GM21576 (cell line): ENCODE data around the gene CFP.
A peak's percentile ranks its signal among the peaks of the same experiment; 100 is the strongest.
"Not testable (repeated sequence)": the region's sequence is repeated elsewhere in the genome, so short reads cannot be mapped to it uniquely, and the experiment has no call there.

Experiments used
- ATAC-seq: cut with Tn5 transposase; IDR thresholded peaks from one replicate; pipeline ENCODE4 v1.9.1; 2021; ENCODE audit warnings: mild to moderate bottlenecking, moderate library complexity; ENCODE audit not compliant: unreplicated experiment

Gene CFP

GRCh38 chrX:47629419-47630200 lies at the start of gene CFP:
Gene CFP, minus strand, starts transcription at chrX:47629930. Its CDS starts 86 bp downstream, at chrX:47629844.
- no peak for ATAC-seq

- ATAC-seq: not testable (repeated sequence)
Measured at GRCh38 chrX:47675959-47676859, 46.5 kb upstream of the CFP start.

GRCh38 chrX:47674776-47675175 lies 45.0 kb upstream of the CFP start:
- ATAC-seq: no peak

GRCh38 chrX:47665797-47666196 lies 36.1 kb upstream of the CFP start:
- not testable (repeated sequence) for ATAC-seq

GRCh38 chrX:47664737-47665136 lies 35.0 kb upstream of the CFP start:
- ATAC-seq: no peak

- no peak for ATAC-seq
Measured at GRCh38 chrX:47662144-47662657, 32.5 kb upstream of the CFP start.

GRCh38 chrX:47661539-47661938 lies 31.8 kb upstream of the CFP start:
- ATAC-seq: no peak

- ATAC-seq: no peak
Measured at GRCh38 chrX:47659421-47659726, 29.6 kb upstream of the CFP start.

GRCh38 chrX:47658684-47659420 lies 29.1 kb upstream of the CFP start, which contains the start of gene UXT:
Gene UXT, minus strand, starts transcription at chrX:47659180. Its CDS starts 253 bp downstream, at chrX:47658927.
- ATAC-seq: peak; percentile 76

GRCh38 chrX:47658301-47658683 lies 28.6 kb upstream of the CFP start:
- ATAC-seq: no peak

- ATAC-seq: no peak
Measured at GRCh38 chrX:47651043-47651905, 21.5 kb upstream of the CFP start.

GRCh38 chrX:47650164-47651042 lies 20.7 kb upstream of the CFP start, which contains the start of gene ELK1:
Gene ELK1, minus strand, starts transcription at chrX:47650563. Its CDS starts 9,122 bp downstream, at chrX:47641441.
- peak; percentile 81 for ATAC-seq

- ATAC-seq: no peak
Measured at GRCh38 chrX:47649781-47650163, 20.0 kb upstream of the CFP start.

- no peak for ATAC-seq
Measured at GRCh38 chrX:47649271-47649670, 19.5 kb upstream of the CFP start.

GRCh38 chrX:47648376-47648775 lies 18.6 kb upstream of the CFP start:
- no peak for ATAC-seq

- no peak for ATAC-seq
Measured at GRCh38 chrX:47646636-47647035, 16.9 kb upstream of the CFP start.

- no peak for ATAC-seq
Measured at GRCh38 chrX:47645530-47645929, 15.8 kb upstream of the CFP start.

GRCh38 chrX:47644557-47645091 lies 14.9 kb upstream of the CFP start:
- no peak for ATAC-seq

GRCh38 chrX:47643926-47644325 lies 14.2 kb upstream of the CFP start:
- ATAC-seq: no peak
